NAMALWA (cell line): ENCODE data around the gene ARHGAP10.
"Not testable (repeated sequence)": the region's sequence is repeated elsewhere in the genome, so short reads cannot be mapped to it uniquely, and the experiment has no call there.

Source experiments
- DNase-seq: peaks from one replicate; pipeline ENCODE4 v3.0.0-alpha.2; 2015; ENCODE audit warnings: low spot score

The ARHGAP10 gene

DNA sequence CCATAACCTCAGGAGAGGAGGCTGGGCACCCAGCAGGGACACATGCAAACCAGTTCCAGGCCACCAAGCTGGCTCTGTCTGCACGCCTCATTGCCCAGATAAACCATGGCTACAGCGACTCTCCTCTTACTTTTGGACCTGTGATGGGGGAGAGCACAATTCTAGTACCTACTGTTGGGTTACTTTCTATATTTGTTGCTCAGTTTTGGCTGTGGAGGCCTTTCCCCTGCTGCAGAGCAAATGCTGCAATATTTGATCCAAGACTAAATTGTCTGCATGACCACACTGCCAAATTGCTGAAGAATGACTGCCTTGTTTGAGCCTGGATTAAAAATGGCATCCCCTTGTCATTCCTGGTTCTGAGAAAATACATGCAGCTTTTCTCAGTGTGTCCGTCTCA, 253.5 kb downstream of the ARHGAP10 start:
- DNase-seq = no peak

DNA sequence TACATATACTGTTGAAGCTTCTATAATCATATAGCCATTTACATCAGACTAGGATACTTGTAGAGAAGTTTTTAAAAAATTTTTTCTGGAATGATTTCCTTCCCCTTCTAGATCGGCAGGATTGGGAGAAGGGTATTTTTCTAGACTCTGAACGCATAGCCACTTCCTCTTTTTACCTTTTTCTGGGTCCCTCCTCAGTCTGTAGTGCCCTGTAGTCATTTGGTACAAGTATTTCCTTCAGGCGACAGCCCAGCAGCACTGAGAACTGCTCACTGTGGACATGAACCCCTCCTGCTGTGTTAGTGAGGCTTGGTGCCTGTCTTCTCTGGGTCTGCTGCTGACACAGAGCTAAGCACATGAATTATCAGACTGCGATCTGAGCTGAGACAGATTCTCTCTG, 255.4 kb downstream of the ARHGAP10 start:
- no peak for DNase-seq

DNA sequence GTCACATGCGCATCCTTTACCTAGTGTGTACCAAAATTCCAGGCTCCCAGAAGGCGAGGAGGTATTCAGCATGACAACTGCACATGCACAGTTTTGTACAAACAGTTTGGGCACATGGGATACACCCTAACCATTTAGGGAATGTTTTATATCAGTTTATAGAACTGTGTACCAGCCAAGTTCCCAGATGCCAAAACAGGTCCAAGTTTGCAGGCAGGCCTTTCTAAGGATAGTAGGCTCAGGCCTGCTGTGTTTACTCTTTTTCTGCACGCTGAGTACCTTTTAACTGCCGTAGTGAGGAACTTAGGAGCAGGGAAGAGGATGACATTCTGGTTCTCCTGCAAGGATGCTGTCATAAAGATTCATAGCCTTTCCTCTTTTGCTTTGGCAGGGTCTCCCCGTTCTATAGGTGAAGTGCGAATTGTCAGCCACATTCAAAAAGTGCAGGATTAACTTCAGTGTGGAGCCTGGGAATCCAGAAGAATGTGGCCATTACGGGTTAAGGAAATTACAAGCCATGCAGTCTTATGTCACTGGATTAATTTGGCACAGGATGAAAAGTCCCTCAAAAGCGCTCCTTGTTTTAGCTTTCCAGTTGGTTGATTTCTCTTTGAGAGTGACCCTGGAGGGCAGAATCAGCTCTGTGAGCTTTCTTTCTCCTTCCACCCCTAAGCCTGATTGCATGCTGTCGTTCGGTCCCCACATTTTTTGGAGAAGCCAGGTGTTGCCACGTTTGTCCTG, 259.8 kb downstream of the ARHGAP10 start:
- DNase-seq = no peak

DNA sequence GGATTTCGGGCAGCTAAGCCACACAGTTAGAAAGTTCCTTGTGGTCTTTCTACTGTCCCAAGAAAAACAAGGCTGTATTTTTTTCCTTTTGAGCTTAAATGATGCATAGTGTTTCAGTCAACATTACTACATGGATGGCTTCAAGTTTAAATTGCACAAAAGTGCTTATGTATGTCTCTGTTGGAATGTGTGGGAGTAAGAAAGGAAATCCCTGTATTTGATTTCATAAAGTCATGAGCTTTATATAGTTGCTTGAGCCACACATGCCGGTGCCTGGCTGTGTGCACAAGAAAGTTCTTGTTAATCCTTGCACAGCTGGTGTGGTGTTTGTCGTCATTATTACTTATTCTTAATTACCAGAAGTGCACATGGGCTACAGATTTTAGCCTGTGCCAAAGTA, 262.2 kb downstream of the ARHGAP10 start:
- no peak for DNase-seq

DNA sequence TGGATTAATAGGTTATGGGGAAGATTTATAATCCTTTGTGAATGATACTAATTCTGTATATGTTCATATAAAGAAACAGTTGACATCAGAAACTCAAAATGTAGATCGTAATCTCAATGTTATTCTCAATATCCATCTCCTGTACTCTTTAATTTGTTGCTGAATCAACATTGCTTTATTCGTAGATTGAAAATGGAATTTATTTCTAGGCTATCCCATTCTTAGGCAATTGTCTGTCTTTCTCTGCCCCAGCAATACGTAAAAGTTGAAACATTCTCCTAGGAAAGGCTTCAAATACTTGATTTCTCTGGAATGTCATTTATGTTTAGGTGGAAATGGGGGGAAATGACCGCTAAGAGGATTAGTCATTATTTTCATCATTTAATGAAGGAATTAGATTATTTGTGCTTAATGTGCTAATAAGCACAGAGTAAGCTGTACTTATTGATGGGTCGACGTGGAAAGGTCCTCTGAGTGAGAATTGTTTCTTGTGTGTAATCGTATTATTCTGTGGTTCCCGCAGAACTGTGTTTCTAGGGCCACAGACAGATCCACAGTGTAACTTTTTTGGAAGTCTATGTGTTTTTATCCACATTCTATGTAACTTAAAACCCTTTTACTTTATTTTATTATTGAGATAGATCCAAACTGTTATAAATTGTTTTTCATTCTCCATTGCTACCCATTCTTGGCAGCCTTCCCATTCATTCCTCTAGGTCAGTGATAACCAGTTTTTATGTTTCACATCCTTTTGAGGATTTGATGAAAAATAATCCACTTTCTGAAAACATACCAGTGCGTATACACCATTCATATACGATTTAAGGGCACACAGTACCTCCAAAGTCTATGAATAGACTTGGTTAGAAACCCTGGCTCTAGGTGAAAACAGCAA, 262.9 kb downstream of the ARHGAP10 start:
- no peak for DNase-seq

DNA sequence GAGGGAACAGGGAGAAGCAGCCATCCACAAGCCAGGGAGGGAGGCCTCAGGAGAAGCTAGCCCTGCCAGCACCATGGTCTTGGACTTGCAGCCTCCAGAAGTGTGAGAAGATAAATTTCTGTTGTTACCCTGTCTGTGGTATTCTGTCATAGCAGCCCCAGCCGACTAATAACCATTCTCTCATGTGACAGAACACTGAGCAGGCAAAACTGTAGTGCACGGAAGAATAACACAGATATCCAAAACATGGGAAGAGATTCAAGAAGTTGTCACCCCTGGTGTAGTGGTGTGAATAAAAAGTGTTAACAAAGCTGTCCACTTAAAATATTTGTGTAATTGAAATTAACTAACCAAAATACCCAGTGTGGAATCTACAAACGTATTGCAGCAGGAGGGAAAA, 265.0 kb downstream of the ARHGAP10 start:
- no peak for DNase-seq

DNA sequence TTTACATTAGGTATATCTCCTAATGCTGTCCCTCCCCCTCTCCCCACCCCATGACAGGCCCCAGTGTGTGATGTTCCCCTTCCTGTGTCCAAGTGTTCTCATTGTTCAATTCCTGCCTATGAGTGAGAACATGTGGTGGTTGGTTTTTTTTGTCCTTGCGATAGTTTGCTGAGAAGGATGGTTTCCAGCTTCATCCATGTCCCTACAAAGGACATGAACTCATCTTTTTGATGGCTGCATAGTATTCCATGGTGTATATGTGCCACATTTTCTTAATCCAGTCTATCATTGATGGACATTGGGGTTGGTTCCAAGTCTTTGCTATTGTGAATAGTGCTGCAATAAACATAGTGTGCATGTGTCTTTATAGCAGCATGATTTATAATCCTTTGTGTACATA, 268.1 kb downstream of the ARHGAP10 start:
- DNase-seq = not testable (repeated sequence)

DNA sequence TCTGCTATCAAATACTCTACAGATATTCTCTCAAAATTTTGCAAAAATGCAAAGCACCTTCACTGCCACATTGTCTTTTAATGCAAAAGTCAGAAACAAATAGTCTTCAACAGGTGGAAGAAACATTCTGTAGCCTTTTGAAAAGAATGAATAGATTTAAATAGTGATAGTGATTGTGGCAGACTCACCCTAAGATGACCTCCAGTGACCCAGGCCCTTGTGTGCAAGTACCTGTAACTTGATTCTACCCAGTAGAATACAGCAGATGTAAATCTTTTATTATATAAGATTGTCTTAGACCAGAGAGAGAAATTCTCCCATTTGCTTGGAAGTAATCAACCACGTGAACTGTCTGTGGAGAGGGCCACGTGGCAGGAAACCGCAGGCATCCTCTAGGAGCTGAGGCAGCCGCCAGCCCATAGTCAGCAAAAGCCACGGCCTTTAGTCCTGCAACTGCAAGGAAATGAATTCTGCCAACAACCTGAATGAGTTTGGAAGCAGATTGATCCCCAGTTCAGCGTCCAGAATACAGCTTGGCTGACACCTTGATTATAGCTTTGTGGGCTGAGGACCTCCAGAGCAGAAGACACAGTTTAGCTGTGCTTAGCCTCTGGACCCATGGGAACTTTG, 272.5 kb downstream of the ARHGAP10 start:
- DNase-seq = no peak

DNA sequence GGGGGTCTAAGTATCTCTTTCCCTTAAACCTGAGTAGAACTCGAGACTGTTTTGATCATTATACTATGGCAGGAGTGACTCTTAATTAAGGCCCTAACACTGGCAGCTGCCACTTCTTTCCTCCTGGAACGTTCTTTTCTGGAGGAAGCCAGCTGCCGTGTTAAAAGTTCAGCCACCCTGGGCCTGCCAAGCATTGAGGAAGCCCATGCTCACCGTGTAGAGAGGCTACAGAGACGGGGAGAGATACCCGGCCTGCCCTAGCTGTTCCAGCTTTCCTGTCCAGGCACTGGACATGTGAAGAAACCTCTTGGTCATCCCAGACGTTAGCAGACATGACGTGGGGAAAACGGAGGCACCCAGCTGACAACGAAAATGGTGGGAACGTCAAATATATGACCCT, 274.1 kb downstream of the ARHGAP10 start:
- DNase-seq = no peak

DNA sequence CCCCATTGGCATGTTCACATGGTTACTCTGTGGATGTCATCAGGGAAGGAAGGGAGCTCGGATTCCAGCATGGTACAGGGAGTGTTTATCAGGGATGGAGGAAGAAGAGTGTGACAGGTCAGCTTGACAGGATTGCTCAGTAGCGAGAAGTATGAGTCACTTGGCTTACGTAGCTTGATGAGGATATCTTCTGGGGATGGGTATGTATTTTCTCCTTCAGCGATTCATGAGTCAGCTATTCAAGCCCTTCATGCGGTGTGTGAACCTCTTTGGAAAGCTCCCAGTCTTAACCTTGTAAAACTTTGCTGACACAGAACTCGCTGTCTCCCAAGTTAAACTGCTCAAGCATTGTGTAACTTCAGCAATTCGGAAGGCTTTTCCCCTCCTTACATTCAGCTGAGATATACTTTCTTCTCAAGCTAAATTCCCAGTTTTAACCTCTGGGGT, 275.4 kb downstream of the ARHGAP10 start:
- no peak for DNase-seq

DNA sequence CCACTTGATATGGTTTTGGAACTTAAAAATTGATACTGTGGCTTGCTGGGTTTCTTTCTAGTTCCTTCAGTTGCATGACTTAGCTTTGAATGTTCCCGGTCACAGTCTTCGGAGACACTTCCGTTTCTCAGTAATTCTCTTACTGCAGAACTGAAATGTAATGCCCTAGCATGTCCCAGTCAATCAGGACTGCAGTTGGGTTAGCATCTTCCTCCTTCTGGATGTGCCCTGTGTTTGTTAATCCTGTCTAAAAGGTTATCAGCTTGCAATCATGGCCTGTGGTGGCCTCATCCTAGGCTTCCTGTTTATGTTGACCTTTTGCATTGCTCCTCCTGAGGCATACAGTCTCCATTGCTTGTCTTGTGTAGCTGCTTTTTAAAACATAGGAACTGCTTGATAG, 275.9 kb downstream of the ARHGAP10 start:
- DNase-seq = no peak

DNA sequence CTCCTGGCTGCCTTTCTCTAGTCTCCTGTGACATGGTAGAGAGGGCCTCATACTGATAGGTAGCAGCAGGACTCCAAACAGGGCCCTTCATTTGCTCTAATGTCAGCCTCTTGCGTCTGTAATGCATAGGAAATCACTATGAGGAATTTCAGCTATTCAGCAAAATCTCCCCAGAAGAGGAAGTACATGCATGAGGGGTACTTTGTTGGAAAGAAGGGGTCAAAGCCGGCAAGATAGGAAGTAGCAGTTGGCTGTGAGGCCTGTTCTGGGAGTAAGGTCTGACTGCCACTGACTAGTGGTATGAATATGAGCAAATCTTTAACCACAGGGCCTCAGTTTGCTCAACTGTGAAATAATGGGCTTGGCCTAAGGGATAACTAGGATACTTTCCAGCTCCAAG, 283.2 kb downstream of the ARHGAP10 start:
- DNase-seq = no peak

DNA sequence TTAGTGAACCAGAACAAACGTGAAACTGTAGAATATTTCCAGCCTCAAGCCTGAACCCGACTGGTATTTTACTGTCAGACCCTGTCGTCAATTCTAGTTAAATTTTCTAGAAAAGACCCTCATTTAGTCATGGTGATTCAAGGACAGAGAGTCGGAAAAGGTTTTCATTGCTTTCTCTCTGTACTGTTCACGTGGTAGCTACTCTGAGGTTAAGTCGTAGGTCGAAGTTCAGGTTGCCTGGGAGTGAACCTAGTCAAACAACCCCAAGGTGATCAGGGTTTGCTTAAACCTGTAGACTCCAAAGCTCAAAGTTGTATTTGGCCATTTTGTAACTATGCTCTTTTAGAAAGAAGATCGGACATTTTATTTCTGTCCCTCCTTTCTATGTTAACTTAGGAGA, 283.6 kb downstream of the ARHGAP10 start:
- DNase-seq = no peak

DNA sequence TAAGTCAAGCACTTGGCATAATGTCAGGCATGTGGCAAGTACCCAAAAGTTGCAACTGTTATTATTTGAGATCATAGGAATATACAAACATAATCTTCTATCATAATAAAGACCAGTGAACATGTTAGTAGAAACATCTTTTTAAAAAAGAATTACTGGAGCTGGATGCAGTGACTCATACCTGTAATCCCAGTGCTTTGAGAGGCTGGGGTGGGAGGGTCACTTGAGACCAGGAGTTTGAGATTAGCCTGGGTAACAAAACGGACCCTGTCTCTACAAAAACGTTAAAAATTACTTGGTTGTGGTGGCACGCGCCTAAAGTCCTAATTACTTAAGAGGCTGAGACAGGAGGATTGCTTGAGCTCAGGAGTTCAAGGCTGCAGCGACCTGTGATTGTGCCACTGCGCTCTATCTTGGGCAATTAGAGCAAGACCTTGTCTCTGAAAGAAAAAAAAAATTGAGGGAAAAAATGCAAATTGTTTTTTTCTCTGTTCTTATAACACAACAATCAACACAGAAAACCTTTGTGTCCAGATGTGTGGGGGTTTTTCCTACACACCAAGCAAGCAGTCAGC, 284.3 kb downstream of the ARHGAP10 start:
- no peak for DNase-seq

DNA sequence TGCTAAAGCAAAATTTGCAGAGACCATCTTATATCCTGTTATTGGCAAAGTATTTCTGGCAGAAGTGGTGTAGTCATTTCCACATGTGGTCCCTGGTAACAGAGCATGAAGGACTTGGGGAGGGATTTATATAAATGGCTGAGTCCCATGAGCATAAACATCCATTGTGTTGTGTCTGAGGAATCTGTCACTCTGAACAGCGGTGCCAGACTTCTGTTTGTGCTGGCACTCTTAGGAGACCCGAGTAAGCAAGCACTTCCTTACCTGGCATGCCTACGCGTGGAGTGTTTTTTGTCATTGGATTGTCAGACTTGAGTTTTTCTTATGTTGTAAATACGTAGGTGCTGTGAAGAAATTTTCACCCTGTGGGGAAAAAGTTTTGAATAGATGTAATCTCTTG, 285.9 kb downstream of the ARHGAP10 start:
- DNase-seq = no peak

DNA sequence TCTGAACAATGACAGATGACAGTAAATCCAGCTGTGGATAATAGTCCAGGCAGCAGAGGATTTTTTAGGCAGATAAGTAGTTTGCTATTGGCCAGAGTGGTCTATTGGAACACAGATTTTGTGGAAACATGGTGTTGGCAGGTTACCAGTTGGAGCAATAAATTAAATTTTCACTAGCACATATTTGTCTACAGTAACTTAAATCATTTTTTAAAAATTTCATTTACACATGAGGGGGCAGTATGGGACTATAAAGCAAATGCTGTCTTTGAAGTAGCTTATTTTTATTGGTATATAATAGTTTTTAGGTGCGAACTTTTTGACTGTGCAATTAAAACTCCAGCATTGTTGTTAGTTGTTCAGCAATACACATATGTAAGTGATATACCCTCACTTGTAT, 289.8 kb downstream of the ARHGAP10 start:
- no peak for DNase-seq

DNA sequence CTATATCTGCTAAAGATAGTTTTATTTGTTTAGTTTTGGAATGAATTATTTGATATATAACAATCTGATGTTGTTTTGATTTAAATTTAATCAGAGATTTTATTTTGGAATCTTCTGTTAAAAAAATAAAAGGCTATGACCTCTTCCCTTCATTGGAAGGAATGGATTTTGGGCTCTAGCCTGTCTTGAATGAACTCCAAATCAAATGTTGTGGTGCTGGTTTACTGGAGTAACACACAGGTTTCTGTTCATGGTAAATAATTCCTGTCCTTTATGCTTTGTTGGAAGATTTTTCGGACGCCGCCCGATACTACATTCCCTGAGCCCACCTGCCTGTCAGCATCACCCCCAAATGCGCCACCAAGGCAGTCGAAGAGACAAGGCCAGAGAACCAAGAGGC, 291.1 kb downstream of the ARHGAP10 start:
- DNase-seq = no peak

DNA sequence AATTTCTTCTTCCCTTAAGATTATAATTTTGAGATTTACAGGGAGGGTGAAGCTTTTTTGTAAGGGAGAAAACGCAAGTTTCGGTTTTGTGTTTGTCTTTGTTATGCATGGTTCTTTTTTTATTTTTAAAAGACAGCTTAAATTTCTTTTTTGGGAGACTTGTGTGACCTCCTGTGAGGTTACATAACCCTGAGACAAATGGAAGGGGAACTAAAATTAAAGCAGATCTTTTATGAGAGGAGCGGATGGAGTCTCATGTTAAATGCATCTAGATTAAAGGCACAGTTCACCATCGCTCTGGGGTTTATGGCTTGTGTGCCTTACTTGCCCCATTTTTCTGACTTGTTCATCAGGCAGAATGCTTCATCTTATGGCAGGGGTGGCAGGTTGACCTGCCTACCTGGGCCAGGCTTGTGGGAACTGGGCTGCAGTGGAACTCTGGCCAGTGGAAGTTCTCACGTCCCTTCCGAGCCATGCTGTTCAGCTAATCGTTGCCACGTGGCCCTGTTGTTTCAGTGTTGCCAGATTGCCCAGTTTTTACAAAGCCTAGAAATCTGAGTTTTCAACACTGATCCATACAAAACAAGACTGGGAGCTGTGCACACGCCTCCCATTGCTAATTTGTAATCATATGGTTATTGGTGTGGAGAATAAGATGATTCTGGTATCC, 291.8 kb downstream of the ARHGAP10 start:
- no peak for DNase-seq

DNA sequence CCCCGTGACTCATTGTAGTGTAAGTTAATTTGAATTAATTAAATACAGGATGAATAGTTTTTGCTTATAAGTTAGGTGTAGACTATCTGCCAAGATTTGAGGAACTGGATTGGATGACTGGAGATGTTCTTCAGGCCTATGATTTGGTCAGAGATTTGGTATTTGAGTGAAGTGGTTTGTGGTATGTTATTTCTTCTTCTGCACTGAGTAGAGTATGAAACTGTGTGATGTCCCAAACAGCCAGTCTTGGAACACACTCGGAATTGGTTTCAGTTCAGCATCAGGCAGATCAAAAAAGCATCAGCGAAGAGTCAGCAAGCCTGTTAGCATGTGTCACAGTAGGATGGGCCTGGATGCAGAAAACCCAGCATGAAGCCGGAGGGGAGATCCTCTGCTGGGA, 294.1 kb downstream of the ARHGAP10 start:
- no peak for DNase-seq

DNA sequence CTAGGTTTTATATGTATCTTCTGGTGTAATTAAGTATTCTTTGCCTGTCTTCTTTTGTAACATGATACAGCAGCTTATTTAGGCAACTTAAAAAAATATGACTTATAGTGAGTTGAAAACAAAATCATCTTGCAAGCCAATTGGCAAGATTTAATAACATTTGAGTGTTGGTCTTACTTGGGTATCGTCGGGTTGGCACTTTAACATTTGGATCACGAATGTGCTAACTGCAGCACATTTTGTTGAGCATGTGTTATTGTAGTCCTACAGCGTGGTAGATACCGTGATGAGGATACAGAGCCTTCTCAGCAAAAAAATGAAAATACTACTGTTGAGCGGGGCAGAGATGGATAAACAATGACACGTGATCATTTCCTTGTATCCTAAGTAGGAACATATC, 295.3 kb downstream of the ARHGAP10 start:
- DNase-seq = no peak

DNA sequence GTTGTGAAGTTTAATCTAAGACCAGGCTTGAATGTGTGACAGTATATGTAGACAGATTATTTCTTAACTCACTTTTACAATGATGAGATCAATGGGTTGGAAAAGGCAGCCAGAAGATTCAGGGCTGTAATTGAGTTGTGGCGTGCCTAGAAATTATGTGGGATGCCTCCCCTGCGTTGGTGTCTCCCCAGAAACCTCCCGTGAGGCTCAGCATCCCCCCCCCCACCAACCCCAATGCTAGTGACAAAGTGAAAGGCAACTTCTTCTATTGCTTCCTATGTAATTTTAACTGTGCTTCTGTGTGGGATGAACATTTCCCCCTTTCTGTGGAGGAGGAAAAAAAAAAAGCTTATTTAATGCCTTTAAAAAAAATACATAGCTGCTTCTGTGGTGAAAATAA, 297.9 kb downstream of the ARHGAP10 start:
- DNase-seq = no peak
